Right kidney (tissue), 9 donors: ENCODE results near the gene LRP11.
"Not testable (repeated sequence)": the region's sequence is repeated elsewhere in the genome, so short reads cannot be mapped to it uniquely, and the experiment has no call there.

Experiments
- DNase-seq: peaks from one replicate; pipeline ENCODE4 v3.0.0-alpha.2; 2016
- long read RNA-seq, 8 donors: transcript quantifications; one replicate each; lab custom pipeline, GENCODE V29; 2026

LRP11 gene
- long read RNA-seq, donor 1, partial matches to known transcripts: 0 of 3 reads
- long read RNA-seq, donor 1, other reads (novel, unspliced or antisense): 0 of 3 reads
- long read RNA-seq, donor 2, partial matches to known transcripts: 0 of 2 reads
- long read RNA-seq, donor 2, other reads (novel, unspliced or antisense): 0 of 2 reads
- long read RNA-seq, donor 3, partial matches to known transcripts: 0 of 1 reads
- long read RNA-seq, donor 3, other reads (novel, unspliced or antisense): 0 of 1 reads
- long read RNA-seq, donor 4, partial matches to known transcripts: 0 of 4 reads
- long read RNA-seq, donor 4, other reads (novel, unspliced or antisense): 0 of 4 reads
- long read RNA-seq, donor 5, partial matches to known transcripts: 0 of 2 reads
- long read RNA-seq, donor 5, other reads (novel, unspliced or antisense): 0 of 2 reads
- long read RNA-seq, donor 6, transcript LRP11-201 (7 exons, 3,260 nt): major isoform, 6 of 6 reads
- long read RNA-seq, donor 6, partial matches to known transcripts: 0 of 6 reads
- long read RNA-seq, donor 6, other reads (novel, unspliced or antisense): 0 of 6 reads
- long read RNA-seq, donor 7, transcript LRP11-201 (7 exons, 3,260 nt): major isoform, 8 of 18 reads
- long read RNA-seq, donor 7, partial matches to known transcripts: 10 of 18 reads
- long read RNA-seq, donor 7, other reads (novel, unspliced or antisense): 0 of 18 reads
- long read RNA-seq, donor 8, transcript LRP11-201 (7 exons, 3,260 nt): major isoform, 7 of 7 reads
- long read RNA-seq, donor 8, partial matches to known transcripts: 0 of 7 reads
- long read RNA-seq, donor 8, other reads (novel, unspliced or antisense): 0 of 7 reads

- DNase-seq: peak; percentile 99
Observed at GRCh38 chr6:149863698-149864577, at the start of gene LRP11. Gene LRP11 (minus strand): TSS chr6:149864359. CDS start chr6:149864020, 339 bp downstream.

- no peak for DNase-seq
Observed at GRCh38 chr6:149913540-149914240, 49.5 kb upstream of the LRP11 start.

- DNase-seq: no peak
Observed at GRCh38 chr6:149913085-149913484, 48.9 kb upstream of the LRP11 start.

GRCh38 chr6:149912680-149913079 lies 48.5 kb upstream of the LRP11 start:
- not testable (repeated sequence) for DNase-seq

GRCh38 chr6:149910721-149911151 lies 46.6 kb upstream of the LRP11 start:
- no peak for DNase-seq

GRCh38 chr6:149909701-149910470 lies 45.7 kb upstream of the LRP11 start:
- DNase-seq: no peak

- not testable (repeated sequence) for DNase-seq
Observed at GRCh38 chr6:149908480-149908879, 44.3 kb upstream of the LRP11 start.

- no peak for DNase-seq
Observed at GRCh38 chr6:149907317-149907716, 43.2 kb upstream of the LRP11 start.

GRCh38 chr6:149906405-149906804 lies 42.2 kb upstream of the LRP11 start:
- no peak for DNase-seq

- no peak for DNase-seq
Observed at GRCh38 chr6:149905911-149906371, 41.8 kb upstream of the LRP11 start.

- no peak for DNase-seq
Observed at GRCh38 chr6:149905371-149905910, 41.3 kb upstream of the LRP11 start.

GRCh38 chr6:149904661-149905370 lies 40.7 kb upstream of the LRP11 start:
- no peak for DNase-seq

GRCh38 chr6:149903938-149904611 lies 39.9 kb upstream of the LRP11 start:
- no peak for DNase-seq

- no peak for DNase-seq
Observed at GRCh38 chr6:149901444-149902140, 37.4 kb upstream of the LRP11 start.

GRCh38 chr6:149900620-149901443 lies 36.7 kb upstream of the LRP11 start:
- no peak for DNase-seq

GRCh38 chr6:149899926-149900619 lies 35.9 kb upstream of the LRP11 start:
- DNase-seq: no peak

GRCh38 chr6:149899486-149899885 lies 35.3 kb upstream of the LRP11 start:
- DNase-seq: no peak
